HG03460 (cell line): ENCODE measurements around the gene CRTAC1.

Experiments used
- ATAC-seq: cut with Tn5 transposase; IDR thresholded peaks from one replicate; pipeline ENCODE4 v1.9.1; 2021; ENCODE audit not compliant: unreplicated experiment

Gene CRTAC1

DNA sequence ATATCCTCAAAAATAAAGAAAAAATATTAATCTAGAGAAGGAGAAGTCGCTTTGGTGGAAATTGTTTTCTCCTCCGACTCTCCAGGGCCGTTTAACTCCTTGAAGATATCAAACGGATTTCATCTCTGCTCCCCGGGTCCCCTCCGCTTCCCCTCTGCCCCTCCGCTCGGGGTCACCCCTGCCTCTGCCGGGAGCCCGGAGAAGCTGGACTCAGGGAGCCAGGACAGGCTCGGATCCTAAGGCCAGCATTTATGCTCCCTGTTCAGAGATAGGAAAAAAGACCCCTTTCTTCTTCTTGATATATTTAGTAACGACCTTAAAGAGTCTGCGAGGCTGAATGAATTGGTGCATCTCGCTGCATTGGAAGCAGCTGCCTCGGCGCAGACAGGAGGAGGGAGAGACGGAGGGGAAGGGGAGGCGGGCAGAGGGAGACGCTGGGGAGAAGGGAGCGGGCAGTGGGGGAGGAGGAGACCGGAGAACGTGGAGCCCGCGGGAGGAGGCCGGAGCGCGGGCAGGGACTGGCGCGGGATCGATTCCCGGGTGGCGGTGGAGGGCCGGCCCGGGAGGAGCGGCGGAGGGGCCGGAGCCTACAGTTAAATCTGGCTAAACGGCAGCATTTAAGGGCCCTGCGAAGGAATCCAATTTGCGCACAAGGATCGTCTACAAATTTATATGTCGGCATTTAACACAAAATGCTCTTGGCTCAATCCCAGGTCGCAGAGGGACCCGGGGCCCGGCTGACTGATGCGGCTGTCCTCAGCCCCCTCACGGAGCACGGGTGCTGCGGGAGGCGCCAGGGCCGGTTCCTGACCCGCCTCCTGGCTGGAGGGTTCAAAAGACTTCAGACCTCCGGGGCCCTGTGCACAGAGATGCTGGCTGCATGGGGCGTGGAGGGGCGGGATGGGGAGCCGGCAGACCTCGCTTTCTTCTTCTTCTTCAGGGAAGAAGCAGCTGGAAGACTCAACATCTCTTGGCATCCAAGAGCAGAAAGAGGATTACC, 55.6 kb downstream of the CRTAC1 start:
- no peak for ATAC-seq

- ATAC-seq = no peak
These were observed 56.3 kb downstream of the CRTAC1 start for GRCh38 chr10:97974100-97974499.

- no peak for ATAC-seq
These were observed 60.8 kb downstream of the CRTAC1 start for GRCh38 chr10:97969538-97970079.

DNA sequence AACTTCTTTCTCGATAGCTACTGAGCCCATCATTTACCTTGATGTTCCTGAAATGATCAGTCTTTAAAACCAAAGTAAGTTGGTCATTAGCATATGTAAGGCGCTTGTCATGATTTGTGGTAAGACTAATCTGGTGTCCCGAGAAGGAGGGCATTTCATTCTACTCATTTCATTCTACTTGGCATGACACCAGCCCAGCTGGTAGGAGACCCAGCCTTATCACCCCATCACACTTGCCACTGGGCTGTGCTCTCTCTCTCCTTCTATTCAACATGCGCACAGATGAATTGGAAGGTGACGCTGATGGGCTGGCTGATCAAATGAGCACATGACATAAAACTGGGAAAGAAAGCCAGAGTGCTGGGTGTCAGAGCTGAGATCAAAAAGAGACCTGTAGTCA, 65.7 kb downstream of the CRTAC1 start:
- ATAC-seq = no peak

DNA sequence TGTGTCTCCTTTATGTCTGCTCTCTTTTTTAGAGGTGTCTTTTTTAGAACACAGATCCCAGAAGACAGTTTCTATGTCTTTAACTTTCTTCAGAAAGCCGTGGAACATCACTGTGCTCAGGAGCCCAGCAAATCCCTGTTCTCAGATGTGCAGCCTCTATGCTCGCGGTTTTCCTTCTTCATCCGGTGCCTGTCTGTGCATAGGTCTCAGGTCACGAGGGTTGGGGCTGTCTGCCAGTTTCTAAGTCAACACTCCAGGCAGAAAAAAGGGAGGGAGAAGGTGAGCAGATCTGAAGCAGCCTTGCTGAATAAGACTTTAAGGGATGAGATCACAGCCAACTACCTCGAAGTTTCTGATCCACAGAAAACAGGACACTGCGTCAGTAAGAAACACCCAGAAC, 68.5 kb downstream of the CRTAC1 start:
- ATAC-seq = no peak

GRCh38 chr10:97960269-97961056, 70.0 kb downstream of the CRTAC1 start:
- no peak for ATAC-seq

DNA sequence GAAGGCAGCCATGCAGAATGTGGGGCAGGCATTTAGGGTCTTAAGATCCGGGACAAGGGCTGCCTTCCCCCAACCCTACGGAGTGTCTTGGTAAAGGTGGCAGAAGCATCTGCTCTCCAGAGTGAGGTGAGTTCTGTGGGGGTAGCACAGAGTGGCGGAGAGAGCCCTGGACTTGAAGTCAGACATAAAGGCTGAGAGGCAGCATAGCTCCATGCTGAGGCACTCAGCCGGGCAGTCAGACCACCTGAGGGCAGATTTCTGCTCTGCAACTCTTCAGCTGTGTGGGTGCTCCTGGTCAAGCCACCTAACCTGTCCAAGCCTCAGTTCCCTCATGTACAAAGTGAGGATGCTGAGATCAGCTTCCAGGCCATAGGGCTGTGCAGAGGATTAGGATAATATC, 81.0 kb downstream of the CRTAC1 start:
- no peak for ATAC-seq

DNA sequence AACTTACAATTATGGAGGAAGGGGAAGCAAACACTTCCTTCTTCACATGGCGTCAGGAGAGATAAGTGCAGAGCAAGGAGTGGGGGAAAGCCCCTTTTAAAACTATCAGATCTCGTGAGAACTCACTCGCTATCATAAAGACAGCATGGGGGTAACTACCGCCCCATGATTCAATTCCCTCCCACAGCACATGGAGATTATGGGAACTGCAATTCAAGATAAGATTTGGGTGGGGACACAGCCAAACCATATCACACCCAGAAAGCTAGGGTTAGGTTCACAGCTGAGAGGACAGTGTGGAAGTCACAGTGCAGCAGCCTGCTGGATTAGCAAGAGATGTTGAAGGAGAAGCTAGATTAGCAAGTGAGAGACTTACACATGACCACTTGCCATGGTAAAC, 81.6 kb downstream of the CRTAC1 start:
- no peak for ATAC-seq

DNA sequence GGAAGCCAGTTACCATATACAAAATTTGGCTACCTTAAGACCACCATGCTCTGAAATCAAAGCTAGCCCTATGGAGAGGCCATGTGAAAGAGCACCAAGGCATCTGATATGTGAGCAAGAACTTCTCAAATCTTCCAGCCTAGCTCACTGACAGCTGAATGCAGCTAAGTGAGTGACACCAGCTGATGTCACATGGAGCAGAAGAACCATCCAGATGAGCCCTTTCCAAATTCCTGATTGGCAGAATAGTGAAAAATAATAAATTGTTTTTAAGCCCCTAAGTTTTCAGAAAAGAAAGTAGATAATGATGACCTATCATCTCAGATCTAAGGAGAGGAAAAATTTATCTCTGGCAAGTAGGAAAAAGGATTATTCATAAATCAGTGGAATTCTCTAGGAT, 85.6 kb downstream of the CRTAC1 start:
- ATAC-seq = no peak

DNA sequence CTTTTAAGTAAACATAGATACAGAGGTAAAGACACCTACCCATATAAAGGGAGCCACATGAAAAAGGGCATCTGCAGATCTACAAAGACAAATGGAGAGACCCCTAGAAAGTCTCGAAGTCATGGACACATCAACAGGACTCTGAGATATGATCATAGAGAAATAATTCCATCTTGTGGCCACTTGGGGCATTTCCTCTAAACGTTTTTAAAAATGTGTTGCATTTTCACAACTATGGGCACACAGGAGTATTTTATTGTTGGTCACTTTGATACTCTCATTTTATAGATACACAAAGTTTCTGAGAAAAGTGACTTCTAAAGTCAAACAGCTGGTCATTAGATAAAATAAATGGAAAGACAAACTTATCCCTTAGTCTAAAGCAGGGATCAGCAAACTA, 87.1 kb downstream of the CRTAC1 start:
- ATAC-seq = no peak

DNA sequence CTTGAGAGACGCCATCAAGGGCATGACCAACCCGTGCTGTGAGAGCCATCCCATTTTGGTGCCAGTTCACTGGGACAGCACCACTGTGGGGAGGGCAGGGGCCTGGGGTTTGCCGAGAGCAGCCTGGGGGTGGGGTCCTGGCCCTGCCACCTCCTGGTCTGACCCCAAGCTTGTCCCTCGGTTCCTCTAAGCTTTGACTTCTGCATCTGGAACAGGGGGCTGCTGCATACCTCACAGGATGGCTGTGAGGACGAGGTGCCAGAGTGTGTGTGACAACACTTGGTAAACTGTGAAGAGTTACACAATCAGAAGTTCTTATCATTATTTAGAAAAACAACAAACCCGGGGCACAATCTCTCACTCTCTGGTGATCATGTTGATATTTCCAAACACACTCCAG, 89.9 kb downstream of the CRTAC1 start:
- no peak for ATAC-seq

- no peak for ATAC-seq
These were observed 90.9 kb downstream of the CRTAC1 start for GRCh38 chr10:97939446-97939990.

DNA sequence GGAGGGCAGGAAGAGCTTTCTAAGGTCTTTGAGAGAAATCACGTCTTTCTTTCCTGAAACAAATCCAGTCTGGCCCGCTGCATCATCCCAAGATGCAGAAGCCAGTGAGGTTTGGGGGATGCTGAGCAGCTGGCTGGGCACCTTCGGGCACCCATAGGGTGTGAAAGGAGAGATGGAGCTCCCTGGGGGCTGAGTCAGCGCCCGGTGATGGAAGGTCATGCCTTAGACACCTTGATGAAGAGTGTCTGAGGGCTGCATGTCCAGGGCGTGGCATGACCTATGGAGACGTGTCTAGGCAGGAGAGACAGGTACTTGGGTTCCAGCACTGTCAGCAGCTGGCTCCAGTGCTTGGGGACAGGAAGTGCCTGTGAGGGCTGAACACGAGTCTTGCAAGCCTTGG, 92.5 kb downstream of the CRTAC1 start:
- ATAC-seq = no peak

- ATAC-seq = no peak
These were observed 93.4 kb downstream of the CRTAC1 start for GRCh38 chr10:97937054-97937453.

GRCh38 chr10:97936126-97936525, 94.3 kb downstream of the CRTAC1 start:
- no peak for ATAC-seq

GRCh38 chr10:97932932-97933530, 97.4 kb downstream of the CRTAC1 start:
- ATAC-seq = no peak

- ATAC-seq = no peak
These were observed 99.4 kb downstream of the CRTAC1 start for GRCh38 chr10:97931041-97931440.

DNA sequence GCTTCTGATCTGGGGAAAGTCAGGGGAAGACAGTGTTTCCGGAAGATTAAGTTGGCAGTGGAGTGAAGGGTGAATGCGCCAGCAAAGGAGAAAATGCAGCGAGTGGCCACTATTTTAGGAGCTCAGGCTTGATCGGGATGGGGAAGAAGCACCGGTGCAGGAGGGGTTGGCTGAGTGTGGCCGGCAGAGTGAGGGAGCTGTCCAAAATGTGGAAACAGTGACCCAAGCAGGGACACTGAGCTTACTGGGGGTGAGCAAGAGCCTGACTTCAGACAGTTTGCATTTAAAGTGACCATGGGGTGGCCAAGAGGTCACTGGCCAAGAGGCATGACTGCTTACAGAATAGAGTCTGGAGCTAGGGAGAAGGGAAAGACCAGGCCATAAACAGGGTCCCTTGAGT, 101.5 kb downstream of the CRTAC1 start:
- ATAC-seq = no peak

GRCh38 chr10:97927622-97928021, 102.8 kb downstream of the CRTAC1 start:
- no peak for ATAC-seq

DNA sequence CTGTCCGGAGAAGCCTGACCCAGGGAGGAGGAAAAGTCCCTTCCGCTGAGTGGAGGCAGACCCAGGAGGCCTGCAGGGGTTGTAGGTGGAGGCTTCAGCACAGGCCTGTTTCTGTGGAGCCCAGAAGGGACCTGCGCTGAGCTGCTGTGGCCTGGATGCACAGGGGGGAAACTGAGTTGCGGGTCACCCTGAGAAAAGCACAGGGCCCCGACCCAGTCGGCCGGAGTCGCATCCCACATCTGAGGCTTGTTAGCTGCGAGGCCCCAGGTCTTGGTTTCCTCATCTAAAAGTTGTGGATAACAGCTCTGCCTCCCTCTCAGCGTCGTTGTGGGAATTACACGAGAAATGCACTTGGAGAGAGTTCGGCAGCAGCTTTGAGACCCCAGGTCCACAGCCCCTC, 104.4 kb downstream of the CRTAC1 start:
- no peak for ATAC-seq

- ATAC-seq = no peak
These were observed 105.0 kb downstream of the CRTAC1 start for GRCh38 chr10:97925308-97925938.
